Stimulated activated CD4-positive, alpha-beta T cell treated with anti-CD3 and anti-CD28 coated beads, Interleukin-15, amount 100 ng/mL, for 24 hours (primary cell): Measurements from ENCODE around the gene SLC39A11.

Experiments used
- DNase-seq: peaks from one replicate; pipeline ENCODE4 v3.0.0-alpha.2; 2020

The SLC39A11 gene

GRCh38 chr17:72667096-72668063 lies 425.1 kb downstream of the SLC39A11 start:
- DNase-seq, result no peak

- DNase-seq, result no peak
These were observed 426.3 kb downstream of the SLC39A11 start for GRCh38 chr17:72665852-72666851.

GRCh38 chr17:72662827-72663190 lies 429.7 kb downstream of the SLC39A11 start:
- DNase-seq, result no peak

- DNase-seq, result no peak
These were observed 430.3 kb downstream of the SLC39A11 start for GRCh38 chr17:72661945-72662826.

- DNase-seq, result no peak
These were observed 431.2 kb downstream of the SLC39A11 start for GRCh38 chr17:72661116-72661944.

- no peak for DNase-seq
These were observed 432.0 kb downstream of the SLC39A11 start for GRCh38 chr17:72660274-72661115.

- DNase-seq, result no peak
These were observed 432.7 kb downstream of the SLC39A11 start for GRCh38 chr17:72659811-72660210.

- no peak for DNase-seq
These were observed 433.8 kb downstream of the SLC39A11 start for GRCh38 chr17:72658675-72659074.

GRCh38 chr17:72657467-72658317 lies 434.8 kb downstream of the SLC39A11 start:
- DNase-seq, result no peak

GRCh38 chr17:72656130-72656763 lies 436.2 kb downstream of the SLC39A11 start:
- DNase-seq, result no peak

- DNase-seq, result no peak
These were observed 437.8 kb downstream of the SLC39A11 start for GRCh38 chr17:72654706-72655105.

GRCh38 chr17:72651988-72652387 lies 440.5 kb downstream of the SLC39A11 start:
- no peak for DNase-seq

GRCh38 chr17:72648702-72649101 lies 443.8 kb downstream of the SLC39A11 start:
- no peak for DNase-seq

- DNase-seq, result no peak
These were observed 446.3 kb downstream of the SLC39A11 start for GRCh38 chr17:72646176-72646575.

- no peak for DNase-seq
These were observed 448.0 kb downstream of the SLC39A11 start for GRCh38 chr17:72644492-72644891.

- no peak for DNase-seq
These were observed 448.8 kb downstream of the SLC39A11 start for GRCh38 chr17:72643575-72644216.

GRCh38 chr17:72642720-72643119 lies 449.8 kb downstream of the SLC39A11 start:
- no peak for DNase-seq

- no peak for DNase-seq
These were observed 451.9 kb downstream of the SLC39A11 start for GRCh38 chr17:72640415-72641165.
